ENCODE data around the gene BPIFB1. TPM values are rescaled to one million over a fixed set of nuclear protein-coding genes. Genes with fewer than 3 reads are reported as not detected.

Gene BPIFB1
- total and polyA plus RNA-seq, 2 of the 13 experiments (the other 11 are each of a cell fraction or from before 2014, with no cell fraction given): 0.82 to 4.4 TPM

GRCh38 chr20:33316958-33317357 lies 33.9 kb downstream of the BPIFB1 start:
- no peak overlapping the region for H3K27ac ChIP-seq (ENCODE audit: extremely low read length, insufficient read depth, low read length)
- H3K4me2 ChIP-seq (ENCODE audit: low read depth, low read length): no peak overlapping the region
- TF ChIP-seq CBX1 (IDR thresholded peaks at IDR 0.05; ENCODE audit: low read depth) (no peak), MAX (IDR thresholded peaks at IDR 0.05) (0 out of 2 replicates have a peak, but pooled peaks have one; percentile 2), ZNF772 (CRISPR knock-in tag; IDR thresholded peaks at IDR 0.05) (no peak), ZNF687 (CRISPR knock-in tag; IDR thresholded peaks at IDR 0.05) (peak; percentile 14; the same call in 1 of the 2 replicates)
- H3K9me3 ChIP-seq (ENCODE audit: low read length): no peaks in the 10 kb centered on the region
- peaks cover 18% of the 10 kb centered on the region for H3K4me1 ChIP-seq (ENCODE audit: insufficient read depth, low read length)
- no peaks in the 10 kb centered on the region for H4K20me1 ChIP-seq (ENCODE audit: insufficient read depth, low read length)
- no TSS peak for BruUV-seq (replicated peaks)
- no peak for DNase-seq (ENCODE audit: low spot score)
- no peak overlapping the region for H3K4me3 ChIP-seq (replicated peaks in 1 of 3; ENCODE audit: insufficient read depth in 1 of 3, low read depth in 2 of 3, low read length in 3 of 3)
- intact Hi-C loops (cut with micrococcal nuclease; ENCODE audit: unreplicated experiment) (no loop called here), in situ Hi-C loops (cut with HindIII; ENCODE audit: extremely low pct_ligation_motif_present, low pct_unique_long_range_greater_than_20kb) (no loop called here)
- no peak overlapping the region for H3K9ac ChIP-seq (ENCODE audit: insufficient read depth, low read depth, low read length)
- no peaks in the 10 kb centered on the region for H3K36me3 ChIP-seq (replicated peaks in 1 of 2; ENCODE audit: control insufficient read depth in 1 of 2, insufficient read depth in 2 of 2, low read length in 2 of 2)
- ATAC-seq: no peak
- ChIA-PET CTCF (ENCODE audit: low intra/inter-chr PET ratio, low total read pairs) (no interaction called here), POLR2A (no interaction called here)
- WGBS (ENCODE audit: low lambda C conversion rate): 41% methylated on average over 3 of the region's 3 CpGs
- no peak overlapping the region for H2AFZ ChIP-seq (ENCODE audit: low read length)
- no peak for FAIRE-seq
- H3K27me3 ChIP-seq (ENCODE audit: control insufficient read depth in 1 of 2, insufficient read depth in 2 of 2, low read length in 2 of 2): peaks cover 17 to 72% of the 10 kb centered on the region in 2 experiments
- H3K79me2 ChIP-seq (ENCODE audit: insufficient read depth, low read length): no peaks in the 10 kb centered on the region

All from HepG2 (cell line).